Adrenal gland (tissue), 5 donors: ENCODE data around the gene PTPN14.

Source experiments
- POLR2A ChIP-seq, 2 donors: fragments of 450-650 bp; IDR thresholded peaks; one replicate each; pipeline ENCODE4 v1.6.1; 2017; ENCODE audit warnings: antibody characterized with exemption in 2 of 2, mild to moderate bottlenecking in 2 of 2, moderate library complexity in 1 of 2
- TF ChIP-seq, protein P1 (sequence below), 6 experiments: fragments of 450-650 bp in 4 of 6; fragments of 200-600 bp in 2 of 6; sonication (generic) in 1 of 6; IDR thresholded peaks; 1 replicate in 5 of 6; 2 replicates in 1 of 6; pipeline versions ENCODE4 v1.5.1 to v1.8.0; 2016 to 2021; ENCODE audit warnings: antibody characterized with exemption in 6 of 6, mild to moderate bottlenecking in 2 of 6, moderate library complexity in 1 of 6
- donor health status: DM: no; HTN: no; CAD: no.

DNA sequence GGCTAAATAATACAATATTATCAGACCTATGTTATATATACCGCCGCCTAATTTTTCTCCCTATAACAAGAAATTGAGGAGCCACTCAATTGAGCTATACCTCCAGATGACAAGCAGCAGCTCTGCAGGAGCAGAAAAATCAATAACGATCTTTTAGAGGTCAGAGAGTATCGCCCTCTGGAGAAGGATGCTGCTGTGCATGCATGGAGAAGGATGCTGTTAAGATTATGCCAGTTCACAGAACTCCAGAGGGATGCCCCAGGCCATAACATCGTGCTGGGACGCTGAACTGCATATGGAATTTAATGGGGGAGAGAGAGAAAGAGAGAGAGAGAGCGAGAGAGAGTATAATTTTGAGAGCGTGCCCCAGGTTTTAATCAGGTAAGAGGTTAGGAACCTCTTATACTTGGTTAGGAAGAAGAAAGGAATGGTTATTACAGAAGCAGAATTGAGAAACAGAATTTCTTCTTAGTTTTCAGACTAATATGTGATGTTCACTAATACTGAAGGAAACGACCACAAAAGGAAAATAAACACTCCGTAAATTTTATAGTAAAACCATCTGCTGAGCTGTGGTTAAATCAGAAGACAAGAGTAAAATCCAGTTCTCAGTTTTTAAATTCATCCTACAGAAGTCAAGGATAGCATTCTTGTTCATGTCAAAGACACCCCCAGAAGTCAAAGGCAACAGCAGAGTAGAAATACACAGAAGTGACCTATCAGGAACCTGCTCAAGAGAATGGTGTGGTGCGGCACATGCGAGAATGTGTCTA lies 159.3 kb downstream of the PTPN14 start:
- TF ChIP-seq, protein P1, sequence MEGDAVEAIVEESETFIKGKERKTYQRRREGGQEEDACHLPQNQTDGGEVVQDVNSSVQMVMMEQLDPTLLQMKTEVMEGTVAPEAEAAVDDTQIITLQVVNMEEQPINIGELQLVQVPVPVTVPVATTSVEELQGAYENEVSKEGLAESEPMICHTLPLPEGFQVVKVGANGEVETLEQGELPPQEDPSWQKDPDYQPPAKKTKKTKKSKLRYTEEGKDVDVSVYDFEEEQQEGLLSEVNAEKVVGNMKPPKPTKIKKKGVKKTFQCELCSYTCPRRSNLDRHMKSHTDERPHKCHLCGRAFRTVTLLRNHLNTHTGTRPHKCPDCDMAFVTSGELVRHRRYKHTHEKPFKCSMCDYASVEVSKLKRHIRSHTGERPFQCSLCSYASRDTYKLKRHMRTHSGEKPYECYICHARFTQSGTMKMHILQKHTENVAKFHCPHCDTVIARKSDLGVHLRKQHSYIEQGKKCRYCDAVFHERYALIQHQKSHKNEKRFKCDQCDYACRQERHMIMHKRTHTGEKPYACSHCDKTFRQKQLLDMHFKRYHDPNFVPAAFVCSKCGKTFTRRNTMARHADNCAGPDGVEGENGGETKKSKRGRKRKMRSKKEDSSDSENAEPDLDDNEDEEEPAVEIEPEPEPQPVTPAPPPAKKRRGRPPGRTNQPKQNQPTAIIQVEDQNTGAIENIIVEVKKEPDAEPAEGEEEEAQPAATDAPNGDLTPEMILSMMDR (IDR thresholded peaks at IDR 0.05): no peak
- no peak for TF ChIP-seq POLR2A (IDR thresholded peaks at IDR 0.05)
